GM18498 (cell line): Measurements from ENCODE around the gene MAPRE3.
A peak's percentile ranks its signal among the peaks of the same experiment; 100 is the strongest.

Experiments
- ATAC-seq: cut with Tn5 transposase; IDR thresholded peaks from one replicate; pipeline ENCODE4 v1.9.1; 2021; ENCODE audit warnings: mild to moderate bottlenecking, moderate library complexity; ENCODE audit not compliant: unreplicated experiment

Gene MAPRE3

GRCh38 chr2:27010139-27010538, 39.7 kb downstream of the MAPRE3 start:
- no peak for ATAC-seq

DNA sequence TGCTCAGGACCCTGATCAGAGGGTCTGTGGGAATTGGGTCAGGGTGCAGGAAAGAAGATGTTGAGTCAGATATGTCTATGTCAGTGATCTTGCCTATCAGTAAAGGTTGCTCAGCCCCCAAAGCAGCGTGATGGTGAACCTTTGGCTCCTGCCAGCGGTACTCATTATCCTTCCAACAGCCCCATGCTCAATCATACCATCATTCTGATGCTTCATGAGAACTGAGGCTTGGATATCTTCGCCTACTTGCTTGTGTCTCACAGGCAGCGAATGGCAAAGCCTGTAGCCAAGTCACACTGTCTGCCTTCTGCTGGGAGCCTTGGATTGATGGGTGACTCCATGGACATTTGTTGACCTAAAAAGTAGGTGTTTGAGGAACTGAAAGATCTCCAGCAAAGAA, 43.3 kb downstream of the MAPRE3 start:
- no peak for ATAC-seq

DNA sequence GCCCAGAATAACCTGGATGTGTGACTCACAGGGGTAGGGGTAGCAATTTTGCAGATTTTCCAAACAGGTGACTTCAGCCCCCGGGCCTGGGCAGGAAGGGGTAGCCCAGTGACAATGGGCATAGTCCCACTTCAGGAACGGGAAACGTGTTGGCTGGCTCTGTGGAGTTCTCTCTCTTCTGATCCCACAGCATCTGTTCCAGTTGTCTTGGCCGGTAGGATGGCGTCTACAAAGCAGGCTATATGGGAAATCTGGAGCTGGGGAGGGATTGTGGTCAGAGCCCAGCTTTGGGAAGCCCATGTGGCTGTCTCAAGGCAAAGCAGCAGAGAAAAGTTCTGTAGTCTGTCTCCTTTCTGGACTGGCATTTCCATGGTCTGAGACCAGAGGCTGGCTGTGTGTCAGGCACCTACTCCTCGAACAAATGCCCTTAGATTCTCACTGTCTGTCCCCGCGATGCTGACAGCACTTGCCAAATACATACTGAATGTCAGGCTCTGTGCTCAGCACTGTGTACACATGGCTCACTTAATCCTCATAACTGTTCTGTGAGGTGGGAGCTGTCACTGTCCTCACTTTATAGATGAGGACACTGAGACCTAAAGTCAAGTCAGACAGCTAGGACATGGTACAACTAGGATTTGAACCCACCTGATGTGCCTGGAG, 44.5 kb downstream of the MAPRE3 start:
- ATAC-seq = no peak

- ATAC-seq = no peak
Measured at GRCh38 chr2:27016801-27017325, 46.4 kb downstream of the MAPRE3 start.

DNA sequence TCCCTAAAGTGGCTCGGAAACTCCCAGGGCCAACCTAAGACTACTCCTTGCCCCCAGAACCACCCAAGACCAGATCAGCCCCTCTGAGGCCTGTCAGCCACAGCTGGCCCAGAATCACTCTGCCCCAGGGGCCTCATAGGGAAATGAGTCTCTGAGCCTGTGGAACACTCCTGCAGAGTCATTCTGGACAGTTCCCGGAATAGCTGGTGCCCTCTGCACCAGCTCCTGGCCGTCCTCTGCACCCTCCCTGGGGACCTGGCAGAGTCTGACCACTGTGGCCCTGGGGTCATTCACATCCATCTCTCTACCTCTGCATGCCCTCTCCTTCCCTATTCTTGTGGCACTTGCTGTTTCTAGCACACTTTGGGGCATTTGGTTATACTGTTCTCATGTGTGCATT, 47.7 kb downstream of the MAPRE3 start:
- no peak for ATAC-seq

DNA sequence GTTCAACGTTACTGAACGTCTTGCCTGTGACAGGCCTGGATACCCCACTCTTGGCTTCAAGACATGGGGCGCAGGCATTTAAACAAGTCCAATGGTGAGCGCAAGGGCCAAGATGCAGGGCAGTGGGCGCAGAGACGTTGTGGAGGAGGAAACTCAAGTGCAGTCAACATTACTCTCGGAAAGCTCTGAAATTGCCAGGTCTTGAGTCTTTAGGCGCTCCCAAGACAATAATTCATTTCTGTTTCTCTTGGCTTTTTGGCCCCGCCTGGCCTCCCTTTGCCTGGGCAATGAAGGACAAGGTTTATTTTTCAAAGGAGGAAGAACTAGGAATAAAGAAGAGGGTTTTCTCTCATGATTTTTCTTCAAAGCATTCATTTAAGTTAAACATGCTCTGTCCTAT, 49.0 kb downstream of the MAPRE3 start:
- ATAC-seq = no peak

GRCh38 chr2:27019931-27020855, 49.8 kb downstream of the MAPRE3 start:
- no peak for ATAC-seq

DNA sequence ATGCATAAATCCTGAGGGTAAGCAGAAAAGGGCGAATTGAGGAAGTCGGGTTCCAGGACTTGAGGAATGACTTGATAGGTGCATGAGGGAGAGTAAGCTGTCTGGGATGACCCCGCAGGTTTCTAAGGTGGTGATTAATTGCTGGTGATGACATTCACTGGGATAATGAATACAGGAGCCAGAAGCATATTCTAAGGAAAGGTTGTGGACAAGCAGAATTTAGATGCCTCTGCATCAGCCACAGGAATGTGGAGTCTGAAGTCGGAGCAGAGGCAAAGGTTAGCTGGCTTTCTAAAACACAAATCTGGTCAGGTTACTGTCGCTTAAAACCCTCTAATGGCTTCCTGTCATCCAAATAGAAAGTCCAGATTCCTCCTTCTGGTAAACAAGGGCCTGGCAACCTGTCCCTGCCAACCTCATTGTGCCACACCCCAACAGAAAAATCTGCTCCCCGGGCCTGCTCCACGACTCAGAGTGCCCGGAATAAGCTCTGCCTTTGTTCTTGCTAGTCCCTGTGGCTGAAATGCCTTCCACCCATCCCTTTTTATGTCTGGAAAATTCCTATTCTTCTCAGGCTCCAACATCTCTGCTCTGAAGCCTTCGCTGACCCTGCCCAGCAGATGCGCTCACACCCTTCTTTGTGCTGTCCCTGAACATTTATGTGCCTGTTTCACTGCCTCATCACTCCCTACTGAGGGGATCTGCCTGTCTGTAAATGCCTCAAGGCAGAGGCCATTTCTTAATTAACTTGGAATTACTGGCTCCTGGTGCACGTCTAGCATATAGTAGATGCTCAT, 51.0 kb downstream of the MAPRE3 start:
- no peak for ATAC-seq

DNA sequence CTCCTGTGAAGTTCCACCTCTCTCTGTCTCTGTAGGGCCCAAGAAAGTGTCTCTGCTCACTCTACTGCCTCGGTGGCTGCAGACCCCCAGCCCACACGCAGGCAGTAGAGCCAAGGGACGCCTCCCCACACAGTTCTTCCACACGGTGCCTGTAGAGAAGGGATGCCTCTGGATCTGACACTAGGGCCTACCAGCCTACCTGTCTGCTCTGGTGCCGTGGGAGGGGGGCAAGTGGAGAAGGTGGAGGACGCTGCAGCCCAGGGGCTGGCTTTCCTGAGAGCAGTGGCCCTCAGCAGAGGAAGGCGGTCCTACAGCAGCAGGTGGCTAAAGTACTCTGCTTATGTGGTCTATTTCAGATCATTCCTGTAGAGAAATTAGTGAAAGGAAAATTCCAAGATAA, 53.3 kb downstream of the MAPRE3 start:
- no peak for ATAC-seq

- no peak for ATAC-seq
Measured at GRCh38 chr2:27024188-27024587, 53.8 kb downstream of the MAPRE3 start.

DNA sequence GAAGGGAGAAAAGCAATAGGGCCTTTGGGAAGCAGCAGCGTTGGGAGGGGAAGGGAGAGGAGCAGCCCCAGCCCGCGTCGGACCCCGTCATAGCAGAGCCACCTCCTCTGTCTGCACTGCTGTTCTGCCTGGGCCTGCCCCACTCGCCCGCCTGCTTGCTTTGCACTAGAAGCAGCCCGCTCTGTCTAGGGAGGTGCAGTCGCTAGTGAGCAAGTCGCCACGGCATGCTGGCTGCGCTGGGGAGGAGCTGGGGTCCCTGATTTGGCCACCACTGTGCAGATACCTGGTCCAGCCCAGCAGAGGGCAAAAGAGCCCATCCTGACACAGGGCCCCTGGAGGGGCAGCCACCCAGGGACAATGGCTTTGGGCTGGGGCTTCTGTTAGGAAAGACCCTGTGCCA, 54.4 kb downstream of the MAPRE3 start:
- no peak for ATAC-seq

- ATAC-seq = no peak
Measured at GRCh38 chr2:27025281-27025800, 54.9 kb downstream of the MAPRE3 start.

- ATAC-seq = no peak
Measured at GRCh38 chr2:27025861-27026851, 55.7 kb downstream of the MAPRE3 start.

DNA sequence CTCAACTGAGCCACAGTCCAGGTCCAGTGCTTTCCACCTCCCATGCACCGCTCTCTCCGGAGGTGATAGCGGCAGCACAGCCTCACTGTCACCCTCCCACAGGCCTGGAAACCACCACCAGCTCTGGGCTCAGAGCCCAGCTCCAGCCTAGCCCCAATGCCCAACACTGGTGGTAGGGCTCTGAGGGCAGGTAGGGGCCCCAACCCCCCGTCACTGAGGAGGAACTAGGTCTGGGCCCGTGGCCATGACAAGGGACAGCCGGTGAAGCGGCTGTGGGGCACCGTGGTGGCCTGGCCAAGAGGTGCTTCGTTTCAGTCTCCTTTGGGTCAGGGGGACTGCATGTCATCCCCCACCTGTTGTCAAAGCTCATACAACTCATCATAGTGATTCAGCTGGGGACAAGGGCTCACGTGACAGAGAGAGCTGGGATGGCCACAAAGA, 56.8 kb downstream of the MAPRE3 start:
- ATAC-seq = no peak

DNA sequence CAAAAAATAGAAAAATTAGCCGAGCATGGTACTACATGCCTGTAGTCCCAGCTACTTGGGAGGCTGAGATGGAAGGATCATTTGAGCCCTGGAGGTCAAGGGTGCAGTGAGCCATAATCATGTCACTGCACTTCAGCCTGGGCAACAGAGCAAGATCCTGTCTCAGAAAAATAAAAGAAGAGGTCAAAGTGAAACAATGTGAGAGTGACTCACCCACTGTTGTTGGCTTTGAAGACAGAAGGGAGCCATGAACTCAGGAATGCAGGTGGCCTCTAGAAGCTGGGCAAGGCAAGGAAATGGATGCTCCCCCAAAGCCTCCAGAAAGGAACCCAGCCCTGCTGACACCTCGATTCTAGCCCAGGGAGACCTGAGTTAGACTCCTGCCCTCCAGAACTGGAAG, 58.6 kb downstream of the MAPRE3 start:
- ATAC-seq = no peak

DNA sequence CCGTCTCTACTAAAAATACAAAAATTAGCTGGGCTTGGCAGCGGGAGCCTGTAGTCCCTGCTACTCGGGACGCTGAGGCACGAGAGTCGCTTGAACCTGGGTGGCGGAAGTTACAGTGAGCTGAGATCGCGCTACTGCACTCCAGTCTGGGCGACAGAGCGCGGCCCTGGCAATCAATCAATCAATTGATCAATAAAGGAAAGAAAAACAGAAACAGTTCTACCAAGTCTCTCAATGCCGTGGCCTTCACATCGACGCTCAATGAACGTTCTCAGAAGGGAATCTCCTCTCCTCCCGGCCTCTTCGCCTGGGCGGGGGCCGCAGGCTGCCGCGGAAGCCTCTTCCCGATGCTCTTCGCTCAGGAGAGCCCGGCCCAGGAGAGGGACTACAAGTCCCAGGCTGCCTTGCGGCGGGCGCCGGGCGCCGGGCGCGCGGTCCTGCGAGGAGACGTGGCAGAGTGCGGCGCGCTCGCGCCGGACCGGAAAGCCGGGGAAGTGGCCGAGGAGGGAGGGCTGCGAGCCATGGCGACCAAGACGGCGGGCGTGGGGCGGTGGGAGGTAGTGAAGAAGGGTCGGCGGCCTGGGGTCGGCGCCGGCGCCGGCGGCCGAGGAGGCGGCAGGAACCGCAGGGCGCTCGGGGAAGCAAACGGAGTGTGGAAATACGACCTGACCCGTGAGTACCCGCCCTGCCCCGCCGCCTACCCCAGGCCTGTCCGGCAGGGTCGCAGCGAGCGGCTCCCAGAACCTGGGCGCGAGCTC, 62.2 kb downstream of the MAPRE3 start, which contains the start of gene TMEM214:
TSS of gene TMEM214 (plus strand) at position 471 of the 758 bp plus-strand sequence. CDS start at position 522, 51 bp downstream.
- ATAC-seq = peak; percentile 93

GRCh38 chr2:27033253-27033852, 62.9 kb downstream of the MAPRE3 start:
- no peak for ATAC-seq

DNA sequence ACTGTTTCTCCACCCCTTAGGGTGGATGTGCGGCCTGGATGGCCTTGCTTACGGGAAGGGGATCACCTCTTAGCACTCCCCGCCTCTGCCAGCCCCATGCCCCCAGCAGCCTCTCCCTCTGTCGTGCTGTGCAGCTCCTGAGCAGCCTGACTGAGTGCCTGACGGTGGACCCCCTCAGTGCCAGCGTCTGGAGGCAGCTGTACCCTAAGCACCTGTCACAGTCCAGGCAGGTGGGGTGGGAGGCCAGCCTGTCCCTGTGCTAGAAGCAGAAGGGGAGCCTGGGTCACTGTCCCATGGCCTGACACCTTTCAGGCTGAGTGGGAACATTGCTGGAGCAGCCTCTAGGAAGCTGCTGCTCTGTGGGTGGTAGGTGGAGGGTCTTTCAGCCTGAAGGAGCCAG, 67.6 kb downstream of the MAPRE3 start:
- ATAC-seq = no peak
